Left ventricle myocardium inferior (tissue), 1 donor: ENCODE results near the gene CD300C. TPM values are rescaled to one million over a fixed set of nuclear protein-coding genes. Genes with fewer than 3 reads are reported as not detected.

Source experiments
- DNase-seq: peaks from one replicate; pipeline ENCODE4 v3.0.0-alpha.2; 2020
- H3K27ac ChIP-seq: fragments of 200-600 bp; replicated peaks from 2 replicates; pipeline ENCODE4 v1.8.0; 2021
- H3K27me3 ChIP-seq: fragments of 200-600 bp; 2 replicates; pipeline ENCODE4 v1.8.0; 2021; ENCODE audit warnings: low read depth
- H3K36me3 ChIP-seq: fragments of 200-600 bp; 2 replicates; pipeline ENCODE4 v1.8.0; 2021
- H3K4me1 ChIP-seq: fragments of 200-600 bp; 2 replicates; pipeline ENCODE4 v1.8.0; 2021
- H3K4me3 ChIP-seq: fragments of 200-600 bp; 2 replicates; pipeline ENCODE4 v1.8.0; 2021; ENCODE audit warnings: mild to moderate bottlenecking, moderate library complexity
- H3K9me3 ChIP-seq: fragments of 200-600 bp; replicated peaks from 2 replicates; pipeline ENCODE4 v1.8.0; 2021
- intact Hi-C: fragments of 100-400 bp; cut with micrococcal nuclease; formaldehyde crosslinking; loops from one replicate; pipeline ENCODE4 v1.11.0; 2022
- total RNA-seq: library from RNA; stranded (reverse); fragmentation: NEBNext Ultra II Directional; extraction: Animal tissue kit (Norgen Biotek cat#: 25700); gene quantifications from one replicate; pipeline ENCODE4 v1.2.1, GENCODE V29; 2021
- TF ChIP-seq, protein P1 (sequence below): fragments of 200-600 bp; IDR thresholded peaks from 2 replicates; pipeline ENCODE4 v1.8.0; 2021; ENCODE audit warnings: antibody characterized with exemption, mild to moderate bottlenecking, borderline replicate concordance
- donor health status: DM: no; HTN: yes; CAD: no; lungs with severe emphysema.

CD300C gene
- total RNA-seq, 1 donor from 2014 or later, result 0.71 TPM

DNA sequence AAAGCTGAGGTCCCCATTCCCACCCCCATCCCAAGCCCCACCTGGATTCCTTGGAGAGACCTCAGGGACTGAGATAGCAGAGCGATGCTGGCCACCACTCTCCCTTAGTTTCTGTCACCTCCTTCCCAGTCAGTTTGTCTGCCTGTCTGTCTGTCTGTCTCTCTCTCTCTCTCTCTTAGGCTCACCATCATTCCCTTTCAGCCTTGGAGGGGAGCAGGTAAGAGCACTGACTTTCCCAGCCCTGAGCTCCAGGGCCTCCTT is 20.5 kb downstream of the CD300C start:
- no peak overlapping the region for H3K4me3 ChIP-seq
- no peaks in the 10 kb centered on the region for H3K4me1 ChIP-seq
- DNase-seq, result no peak
- H3K27me3 ChIP-seq, result peaks cover 49% of the 10 kb centered on the region
- H3K9me3 ChIP-seq, result peaks cover 8% of the 10 kb centered on the region
- intact Hi-C loops, result no loop called here
- no peaks in the 10 kb centered on the region for H3K36me3 ChIP-seq
- TF ChIP-seq, protein P1, sequence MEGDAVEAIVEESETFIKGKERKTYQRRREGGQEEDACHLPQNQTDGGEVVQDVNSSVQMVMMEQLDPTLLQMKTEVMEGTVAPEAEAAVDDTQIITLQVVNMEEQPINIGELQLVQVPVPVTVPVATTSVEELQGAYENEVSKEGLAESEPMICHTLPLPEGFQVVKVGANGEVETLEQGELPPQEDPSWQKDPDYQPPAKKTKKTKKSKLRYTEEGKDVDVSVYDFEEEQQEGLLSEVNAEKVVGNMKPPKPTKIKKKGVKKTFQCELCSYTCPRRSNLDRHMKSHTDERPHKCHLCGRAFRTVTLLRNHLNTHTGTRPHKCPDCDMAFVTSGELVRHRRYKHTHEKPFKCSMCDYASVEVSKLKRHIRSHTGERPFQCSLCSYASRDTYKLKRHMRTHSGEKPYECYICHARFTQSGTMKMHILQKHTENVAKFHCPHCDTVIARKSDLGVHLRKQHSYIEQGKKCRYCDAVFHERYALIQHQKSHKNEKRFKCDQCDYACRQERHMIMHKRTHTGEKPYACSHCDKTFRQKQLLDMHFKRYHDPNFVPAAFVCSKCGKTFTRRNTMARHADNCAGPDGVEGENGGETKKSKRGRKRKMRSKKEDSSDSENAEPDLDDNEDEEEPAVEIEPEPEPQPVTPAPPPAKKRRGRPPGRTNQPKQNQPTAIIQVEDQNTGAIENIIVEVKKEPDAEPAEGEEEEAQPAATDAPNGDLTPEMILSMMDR, result no peak
- H3K27ac ChIP-seq, result no peak overlapping the region

DNA sequence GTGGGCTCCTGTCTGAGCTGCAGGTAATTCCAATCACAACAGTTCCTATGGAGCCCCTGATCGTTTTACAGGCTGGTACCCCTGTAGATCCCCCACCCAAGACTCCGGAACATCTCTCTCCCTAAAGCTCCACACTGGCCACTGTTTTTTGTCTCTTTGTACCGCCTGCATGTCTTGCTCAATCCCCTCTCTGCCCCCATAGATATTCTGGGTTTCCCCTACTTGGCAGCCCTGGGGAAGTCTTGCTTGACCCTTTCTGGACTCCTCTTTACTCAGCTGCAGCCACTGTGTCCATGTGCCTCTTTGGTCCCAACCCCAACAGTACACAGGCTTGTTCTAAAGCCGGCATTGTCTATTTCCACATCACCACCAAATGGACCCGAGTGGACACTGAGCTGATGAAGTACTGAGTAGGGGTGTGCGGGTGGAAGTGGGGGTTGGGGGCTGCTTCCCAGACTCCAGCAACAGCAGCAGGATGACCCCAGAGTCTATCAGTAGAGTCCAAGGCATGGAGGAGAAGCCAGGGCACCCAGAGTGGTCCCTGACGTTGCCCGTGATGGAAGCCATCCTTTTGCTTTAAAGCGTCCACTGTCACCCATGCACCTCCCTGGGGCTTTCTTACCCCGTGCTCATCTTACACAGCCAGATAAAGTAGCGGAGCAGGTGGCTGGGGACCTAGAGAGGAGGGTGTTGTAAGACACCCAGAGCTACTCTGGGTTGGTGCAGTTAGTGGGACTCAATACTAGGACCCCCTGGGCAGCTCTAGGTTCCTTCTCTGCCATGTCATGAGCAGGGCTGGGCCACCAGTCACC is 21.1 kb downstream of the CD300C start:
- Histone ChIP-seq H3K36me3 (no peaks in the 10 kb centered on the region), H3K4me1 (no peaks in the 10 kb centered on the region), H3K9me3 (peaks cover 8% of the 10 kb centered on the region), H3K4me3 (no peak overlapping the region), H3K27me3 (peaks cover 45% of the 10 kb centered on the region), H3K27ac (no peak overlapping the region)
- TF ChIP-seq, protein P1, result no peak
- intact Hi-C loops, result no loop called here
- DNase-seq, result no peak

DNA sequence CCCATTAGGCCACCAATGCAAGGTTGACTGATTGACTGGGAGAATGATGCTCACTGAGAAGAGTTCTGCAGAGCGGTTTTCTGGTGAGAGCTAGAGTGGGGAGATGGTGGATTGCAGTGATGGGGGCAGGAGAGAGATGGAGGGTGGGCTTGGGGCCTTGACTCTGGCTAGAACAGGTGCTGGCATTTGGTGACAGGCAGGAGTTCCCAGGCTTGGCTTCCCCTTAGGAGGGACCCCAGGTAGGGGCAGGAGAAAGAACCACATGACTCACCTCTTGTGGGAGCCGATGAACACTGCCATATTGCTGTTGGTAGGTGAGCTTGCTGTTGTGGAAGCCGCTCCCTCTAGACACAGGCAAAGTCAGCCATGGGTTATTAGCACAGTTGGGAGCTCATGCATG is 22.6 kb downstream of the CD300C start:
- DNase-seq, result no peak
- no peak overlapping the region for H3K27ac ChIP-seq
- intact Hi-C loops, result no loop called here
- H3K4me3 ChIP-seq, result no peak overlapping the region
- no peaks in the 10 kb centered on the region for H3K4me1 ChIP-seq
- peaks cover 12% of the 10 kb centered on the region for H3K9me3 ChIP-seq
- H3K36me3 ChIP-seq, result no peaks in the 10 kb centered on the region
- TF ChIP-seq, protein P1, result no peak
- peaks cover 41% of the 10 kb centered on the region for H3K27me3 ChIP-seq

DNA sequence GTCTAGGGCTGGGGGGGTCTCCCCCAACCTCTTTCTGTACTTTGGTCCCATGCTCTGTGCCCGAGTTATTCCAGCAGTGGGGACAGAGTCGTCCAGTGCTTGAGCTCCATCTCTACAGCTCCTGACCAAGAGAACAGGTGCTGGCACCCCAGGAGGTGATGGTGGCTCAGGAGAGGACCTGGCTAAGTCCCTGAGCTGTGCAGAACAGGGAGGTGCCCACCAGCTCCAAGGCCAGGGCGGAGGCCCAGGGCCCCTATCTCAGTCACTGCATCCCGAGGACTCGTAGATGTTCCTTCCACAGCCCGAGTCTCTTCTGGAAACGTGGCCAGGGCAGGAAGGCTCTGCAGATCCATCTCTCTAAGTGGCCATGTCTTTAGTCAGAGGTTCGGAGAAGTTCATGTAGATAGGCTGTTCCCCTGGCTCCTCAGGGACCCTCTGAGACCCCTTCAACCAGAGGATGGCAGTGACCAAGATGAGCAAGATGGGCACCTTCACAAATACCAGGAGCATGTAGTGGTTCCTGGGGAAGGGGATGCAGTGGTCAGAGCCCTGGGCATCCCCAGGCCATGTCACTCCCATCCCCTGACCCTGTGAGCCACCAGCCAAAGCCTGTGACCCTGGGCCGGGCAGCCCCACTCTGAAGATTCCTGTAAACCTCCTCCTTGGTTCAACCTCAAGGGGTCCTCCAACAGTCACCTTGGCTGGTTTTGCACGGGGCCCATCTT is 23.4 kb downstream of the CD300C start:
- Histone ChIP-seq H3K36me3 (no peaks in the 10 kb centered on the region), H3K4me1 (no peaks in the 10 kb centered on the region), H3K27me3 (peaks cover 39% of the 10 kb centered on the region), H3K4me3 (no peak overlapping the region), H3K27ac (no peak overlapping the region), H3K9me3 (peaks cover 13% of the 10 kb centered on the region)
- intact Hi-C loops, result no loop called here
- TF ChIP-seq, protein P1, result no peak
- no peak for DNase-seq

DNA sequence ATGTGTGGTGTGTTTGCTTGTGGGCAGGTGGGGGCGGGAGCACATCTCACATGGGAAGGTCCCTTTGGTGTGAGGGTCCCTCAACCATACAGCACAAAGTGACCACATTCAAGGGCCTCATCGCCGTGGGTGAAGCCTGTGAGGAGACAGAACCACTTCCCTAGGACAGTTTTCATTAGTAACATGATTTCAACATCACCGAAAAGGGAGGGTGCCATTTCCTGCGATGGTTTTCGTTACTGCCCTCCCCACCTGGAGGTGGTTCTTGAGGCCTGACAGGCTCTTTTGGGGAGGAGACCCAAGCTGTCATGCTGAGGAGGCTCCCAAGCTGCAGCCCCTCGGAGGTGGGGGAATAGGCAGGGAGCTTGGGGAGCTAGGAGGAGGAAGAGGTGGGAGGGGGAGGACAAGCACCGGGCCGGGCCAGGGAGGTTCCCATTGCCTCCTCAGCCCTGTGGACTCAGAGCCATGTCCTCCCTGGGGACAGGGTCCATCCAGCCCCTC is 24.2 kb downstream of the CD300C start:
- Histone ChIP-seq H3K27me3 (peaks cover 36% of the 10 kb centered on the region), H3K27ac (peak overlapping the region; percentile 52), H3K4me1 (no peaks in the 10 kb centered on the region), H3K9me3 (peaks cover 13% of the 10 kb centered on the region), H3K4me3 (no peak overlapping the region), H3K36me3 (no peaks in the 10 kb centered on the region)
- intact Hi-C loops, result no loop called here
- no peak for DNase-seq
- TF ChIP-seq, protein P1, result no peak
